K562 (cell line): Measurements from ENCODE around the gene USP31. TPM values are rescaled to one million over a fixed set of nuclear protein-coding genes. Genes with fewer than 3 reads are reported as not detected.

Source experiments
- ATF1 ChIP-seq, 2 experiments: fragments of 450-650 bp in 1 of 2; IDR thresholded peaks; 2 replicates each; pipeline ENCODE4 v1.6.1; 2016; ENCODE audit warnings: missing compliant biosample characterization in 1 of 2, missing genetic modification characterization in 1 of 2
- BMI1 ChIP-seq: fragments of 150-350 bp; IDR thresholded peaks from 2 replicates; pipeline ENCODE4 v1.6.1; 2014; ENCODE audit warnings: low read length
- CBX5 ChIP-seq: IDR thresholded peaks from 2 replicates; pipeline ENCODE4 v1.6.1; 2014; ENCODE audit warnings: low read depth, borderline replicate concordance
- CCNT2 ChIP-seq: IDR thresholded peaks from 2 replicates; pipeline ENCODE4 v1.6.1; 2011; ENCODE audit warnings: borderline replicate concordance, low read depth, mild to moderate bottlenecking, moderate library complexity, mixed read lengths, low read length; ENCODE audit not compliant: insufficient read length; ENCODE audit errors: extremely low read depth
- FOXM1 ChIP-seq, 2 experiments: fragments of 450-650 bp in 1 of 2; sonication (generic) in 1 of 2; formaldehyde crosslinking in 1 of 2; IDR thresholded peaks; 2 replicates each; pipeline versions ENCODE4 v1.6.1 to v1.9.0; 2017 to 2022; ENCODE audit warnings: low read depth in 2 of 2, mild to moderate bottlenecking in 2 of 2, missing genetic modification reagents in 1 of 2, moderate library complexity in 1 of 2
- HDAC3 ChIP-seq: fragments of 450-650 bp; IDR thresholded peaks from 2 replicates; pipeline ENCODE4 v1.6.1; 2018; ENCODE audit warnings: borderline replicate concordance, mild to moderate bottlenecking, moderate library complexity; ENCODE audit not compliant: partially characterized antibody
- HMGN3 ChIP-seq: IDR thresholded peaks from 2 replicates; pipeline ENCODE4 v1.6.1; 2011; ENCODE audit warnings: borderline replicate concordance, low read depth, mild to moderate bottlenecking, mixed read lengths, low read length; ENCODE audit not compliant: insufficient read length; ENCODE audit errors: extremely low read depth
- JUND ChIP-seq, 2 experiments: IDR thresholded peaks; 2 replicates in 1 of 2; 3 replicates in 1 of 2; pipeline ENCODE4 v1.6.1; 2011; ENCODE audit warnings: borderline replicate concordance in 2 of 2, low read depth in 2 of 2, low read length in 2 of 2, improper control_type of control experiment in 1 of 2, missing biosample characterization in 1 of 2, missing genetic modification characterization in 1 of 2, missing genetic modification reagents in 1 of 2
- KDM4B ChIP-seq, 2 experiments: fragments of 450-650 bp in 1 of 2; sonication (generic) in 1 of 2; IDR thresholded peaks; 2 replicates each; pipeline ENCODE4 v1.6.1; 2016 to 2017; ENCODE audit warnings: borderline replicate concordance in 2 of 2, antibody characterized with exemption in 1 of 2, low read depth in 1 of 2, mild to moderate bottlenecking in 1 of 2
- KDM5B ChIP-seq: fragments of 200-600 bp; sonication (generic); IDR thresholded peaks from 2 replicates; pipeline ENCODE4 v1.6.1; 2012; ENCODE audit warnings: low read depth, mild to moderate bottlenecking, moderate library complexity, low read length, control low read depth, inconsistent platforms; ENCODE audit not compliant: insufficient replicate concordance
- MECOM ChIP-seq: fragments of 250-450 bp; sonication (Bioruptor Pico); IDR thresholded peaks from 2 replicates; pipeline ENCODE4 v1.8.0; 2022; ENCODE audit warnings: inconsistent platforms
- NR2C1 ChIP-seq, 2 experiments: fragments of 450-650 bp; IDR thresholded peaks; 2 replicates each; pipeline ENCODE4 v1.6.1; 2017; ENCODE audit warnings: mild to moderate bottlenecking in 2 of 2, antibody characterized with exemption in 1 of 2, inconsistent platforms in 1 of 2, missing compliant biosample characterization in 1 of 2, missing genetic modification characterization in 1 of 2
- PHB ChIP-seq: fragments of 250-450 bp; sonication (Bioruptor Pico); IDR thresholded peaks from 2 replicates; pipeline ENCODE4 v1.5.0; 2021
- RBM14 ChIP-seq: fragments of 200-400 bp; formaldehyde crosslinking; IDR thresholded peaks from 2 replicates; pipeline ENCODE4 v1.6.1; 2018; ENCODE audit warnings: low read depth, mild to moderate bottlenecking, low read length, moderate library complexity, borderline replicate concordance; ENCODE audit not compliant: insufficient read depth
- SMAD4 ChIP-seq: fragments of 250-450 bp; sonication (Bioruptor Pico); conservative IDR thresholded peaks from 2 replicates; pipeline ENCODE4 v1.8.0; 2021; ENCODE audit warnings: inconsistent platforms, mild to moderate bottlenecking, moderate library complexity
- SMC3 ChIP-seq: conservative IDR thresholded peaks from 2 replicates; pipeline ENCODE4 v1.6.1; 2011; ENCODE audit warnings: low read depth, low read length, improper control_type of control experiment; ENCODE audit not compliant: insufficient read depth
- SRF ChIP-seq, 2 experiments: fragments of 250-450, 450-650 bp in 1 of 2; sonication (Bioruptor Pico) in 1 of 2; sonication (generic) in 1 of 2; formaldehyde crosslinking; IDR thresholded peaks; 2 replicates each; pipeline versions ENCODE4 v1.5.0 to v1.5.1; 2020 to 2022; ENCODE audit warnings: mild to moderate bottlenecking in 1 of 2, missing genetic modification reagents in 1 of 2
- ZNF134 ChIP-seq: fragments of 250-450 bp; sonication (Bioruptor Pico); conservative IDR thresholded peaks from 2 replicates; pipeline ENCODE4 v1.4.0; 2020
- ZNF165 ChIP-seq: fragments of 250-450 bp; sonication (Bioruptor Pico); IDR thresholded peaks from 2 replicates; pipeline ENCODE4 v1.4.0; 2020; ENCODE audit warnings: borderline replicate concordance
- ZNF444 ChIP-seq: fragments of 250-450 bp; sonication (Bioruptor Pico); IDR thresholded peaks from 2 replicates; pipeline ENCODE4 v1.4.0; 2020; ENCODE audit warnings: mild to moderate bottlenecking, moderate library complexity
- polyA plus RNA-seq, 8 experiments: library from polyadenylated mRNA; depleted of rRNA in 4 of 8; stranded (reverse) in 5 of 8; unstranded in 3 of 8; fragments of >200 nt; fragmentation: Nextera tagmentation in 2 of 8; fragmentation: Illumina TruSeq in 1 of 8; extraction: Ambion mirVana in 2 of 8; extraction: Trizol in 1 of 8; gene quantifications; 2 replicates each; pipeline versions ENCODE4 v1.2.1 to v1.2.3, GENCODE V29; 2011 to 2014; ENCODE audit warnings: inconsistent platforms in 1 of 8, missing spikeins in 1 of 8
- total RNA-seq, 7 experiments: library from RNA; depleted of rRNA in 6 of 7; stranded (reverse); fragments of >200 nt in 6 of 7; fragmentation: Illumina TruSeq in 2 of 7; extraction: Trizol in 2 of 7; gene quantifications; 2 replicates each; pipeline versions ENCODE4 v1.2.1 to v1.2.3, GENCODE V29; 2011 to 2021; ENCODE audit warnings: low replicate concordance in 1 of 7
- TF ChIP-seq, protein P1 (sequence below), 2 experiments: fragments of 250-450 bp in 1 of 2; fragments of 450-650 bp in 1 of 2; sonication (Bioruptor Pico) in 1 of 2; IDR thresholded peaks; 2 replicates each; pipeline versions ENCODE4 v1.6.1 to v1.8.0; 2016 to 2021; ENCODE audit warnings: mild to moderate bottlenecking in 2 of 2, moderate library complexity in 2 of 2, missing compliant biosample characterization in 1 of 2, missing genetic modification characterization in 1 of 2
- TF ChIP-seq, protein P2 (sequence below): fragments of 450-650 bp; formaldehyde crosslinking; IDR thresholded peaks from 2 replicates; pipeline ENCODE4 v1.4.0; 2022; ENCODE audit warnings: mild to moderate bottlenecking, moderate library complexity
- TF ChIP-seq, protein P3 (sequence below): fragments of 450-650 bp; formaldehyde crosslinking; IDR thresholded peaks from 2 replicates; pipeline ENCODE4 v1.4.0; 2020; ENCODE audit warnings: mild to moderate bottlenecking

The USP31 gene
- total and polyA plus RNA-seq, 9 of the 15 experiments (the other 6 are each of a cell fraction or from before 2014, with no cell fraction given) = 0.56 to 4.9 (median 2.9) TPM

DNA sequence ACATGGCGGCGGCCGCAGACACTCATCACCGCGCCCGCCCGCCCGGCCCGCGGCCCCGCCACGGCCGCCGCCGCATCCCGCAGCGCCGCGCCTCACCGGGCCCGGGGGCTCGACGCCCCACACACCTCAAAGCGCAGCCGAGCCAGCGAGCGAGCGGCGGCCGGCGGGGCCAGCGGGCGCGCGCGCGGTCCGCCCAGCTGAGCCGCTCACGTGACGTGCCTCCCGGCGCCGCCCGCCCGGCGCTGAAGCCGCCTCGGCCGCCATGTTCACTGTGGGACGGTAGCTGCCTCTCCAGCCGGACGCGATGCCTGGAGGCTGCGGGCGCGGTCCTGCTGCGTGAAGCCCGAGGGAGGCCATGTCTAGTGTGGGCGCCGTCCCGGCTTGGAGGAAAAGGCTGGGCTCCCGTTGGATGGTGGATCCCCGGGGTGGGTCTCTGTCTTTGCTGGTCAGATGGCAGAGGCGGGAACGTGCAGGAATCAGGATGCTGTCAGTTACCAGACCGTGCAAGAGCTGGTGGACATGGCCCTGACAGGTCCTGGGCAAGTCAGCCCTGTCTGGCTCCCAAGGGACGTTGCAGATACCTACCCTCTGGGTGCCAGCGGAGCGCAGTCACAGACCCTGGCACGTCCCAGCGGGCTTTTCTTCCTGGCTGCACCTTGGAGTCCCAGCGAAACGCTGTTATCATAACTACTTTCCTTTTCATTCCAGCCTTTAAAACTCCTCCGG is at the start of gene USP31 (continued):
- TF ChIP-seq, protein P1, sequence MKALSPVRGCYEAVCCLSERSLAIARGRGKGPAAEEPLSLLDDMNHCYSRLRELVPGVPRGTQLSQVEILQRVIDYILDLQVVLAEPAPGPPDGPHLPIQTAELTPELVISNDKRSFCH (CRISPR knock-in tag; IDR thresholded peaks at IDR 0.05) = no peak
- TF ChIP-seq, protein P1 (tag; IDR thresholded peaks at IDR 0.05) = peak; percentile 88
- TF ChIP-seq ZNF134 (CRISPR knock-in tag) = no peak; the same call in 1 of the 2 replicates
- no peak for TF ChIP-seq BMI1
- TF ChIP-seq KDM5B = no peak
- TF ChIP-seq SMAD4 (CRISPR knock-in tag) = peak; percentile 95
- TF ChIP-seq KDM4B (IDR thresholded peaks at IDR 0.05; ENCODE audit: borderline replicate concordance in 2 of 2, low read depth in 1 of 2) = no peak
- peak; percentile 64 for TF ChIP-seq CCNT2
- no peak for TF ChIP-seq PHB (CRISPR knock-in tag)
- peak; percentile 72 for TF ChIP-seq HMGN3
- no peak for TF ChIP-seq FOXM1 (IDR thresholded peaks at IDR 0.05; ENCODE audit: low read depth)
- no peak for TF ChIP-seq FOXM1 (CRISPR knock-in tag; IDR thresholded peaks at IDR 0.05; ENCODE audit: low read depth)
- TF ChIP-seq, protein P2, sequence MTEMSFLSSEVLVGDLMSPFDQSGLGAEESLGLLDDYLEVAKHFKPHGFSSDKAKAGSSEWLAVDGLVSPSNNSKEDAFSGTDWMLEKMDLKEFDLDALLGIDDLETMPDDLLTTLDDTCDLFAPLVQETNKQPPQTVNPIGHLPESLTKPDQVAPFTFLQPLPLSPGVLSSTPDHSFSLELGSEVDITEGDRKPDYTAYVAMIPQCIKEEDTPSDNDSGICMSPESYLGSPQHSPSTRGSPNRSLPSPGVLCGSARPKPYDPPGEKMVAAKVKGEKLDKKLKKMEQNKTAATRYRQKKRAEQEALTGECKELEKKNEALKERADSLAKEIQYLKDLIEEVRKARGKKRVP (CRISPR knock-in tag) = peak; percentile 55; the same call in 1 of the 2 replicates
- TF ChIP-seq MECOM (CRISPR knock-in tag) = peak; percentile 84; the same call in 1 of the 2 replicates
- no peak for TF ChIP-seq RBM14
- TF ChIP-seq NR2C1 (IDR thresholded peaks at IDR 0.05) = peak; percentile 93
- peak; percentile 85 for TF ChIP-seq NR2C1 (tag; IDR thresholded peaks at IDR 0.05)
- TF ChIP-seq JUND (IDR thresholded peaks at IDR 0.05; ENCODE audit: borderline replicate concordance, low read depth, low read length) = peak; percentile 31; the same call in 1 of the 2 replicates
- TF ChIP-seq JUND (tag; IDR thresholded peaks at IDR 0.05; ENCODE audit: borderline replicate concordance, low read depth, low read length) = no peak; the same call in 2 of the 3 replicates
- no peak for TF ChIP-seq ATF1 (CRISPR knock-in tag; IDR thresholded peaks at IDR 0.05)
- peak; percentile 72 for TF ChIP-seq ATF1 (tag; IDR thresholded peaks at IDR 0.05)
- TF ChIP-seq ZNF165 = 0 out of 2 replicates have a peak, but pooled peaks have one; percentile 68
- TF ChIP-seq HDAC3 = no peak
- TF ChIP-seq SRF (CRISPR knock-in tag; IDR thresholded peaks at IDR 0.05) = no peak
- TF ChIP-seq ZNF444 (CRISPR knock-in tag) = no peak
- no peak for TF ChIP-seq SMC3
- TF ChIP-seq, protein P3, sequence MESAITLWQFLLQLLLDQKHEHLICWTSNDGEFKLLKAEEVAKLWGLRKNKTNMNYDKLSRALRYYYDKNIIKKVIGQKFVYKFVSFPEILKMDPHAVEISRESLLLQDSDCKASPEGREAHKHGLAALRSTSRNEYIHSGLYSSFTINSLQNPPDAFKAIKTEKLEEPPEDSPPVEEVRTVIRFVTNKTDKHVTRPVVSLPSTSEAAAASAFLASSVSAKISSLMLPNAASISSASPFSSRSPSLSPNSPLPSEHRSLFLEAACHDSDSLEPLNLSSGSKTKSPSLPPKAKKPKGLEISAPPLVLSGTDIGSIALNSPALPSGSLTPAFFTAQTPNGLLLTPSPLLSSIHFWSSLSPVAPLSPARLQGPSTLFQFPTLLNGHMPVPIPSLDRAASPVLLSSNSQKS = no peak
- TF ChIP-seq CBX5 = no peak
